Activated CD8-positive, alpha-beta memory T cell treated with anti-CD3 and anti-CD28 coated beads, Interleukin-2, amount 10 ng/mL, durations not matched to agents 7 days and 5 days (primary cell): ENCODE results near the gene IL2RG. TPM values are rescaled to one million over a fixed set of nuclear protein-coding genes. Genes with fewer than 3 reads are reported as not detected.

Experiments
- ATAC-seq: fragments of 150-1000 bp; cut with Tn5 transposase; one replicate; pipeline ENCODE4 v1.10.0; 2021; ENCODE audit warnings: moderate library complexity
- CTCF ChIA-PET: fragments of 350-600 bp; sonication (Branson Sonifier 250); formaldehyde crosslinking; loops from one replicate; lab custom pipeline; 2021; ENCODE audit warnings: antibody characterized with exemption; lab: Charles Lee
- DNase-seq: peaks from one replicate; pipeline ENCODE4 v3.0.0-alpha.2; 2020
- H3K27ac Mint-ChIP-seq: one replicate; pipeline ENCODE4 v1.8.0; 2021; ENCODE audit warnings: mild to moderate bottlenecking, mixed read lengths
- H3K27me3 Mint-ChIP-seq: one replicate; pipeline ENCODE4 v1.8.0; 2021; ENCODE audit warnings: mixed read lengths
- H3K36me3 Mint-ChIP-seq: one replicate; pipeline ENCODE4 v1.8.0; 2021; ENCODE audit warnings: mild to moderate bottlenecking, mixed read lengths
- H3K4me1 Mint-ChIP-seq: one replicate; pipeline ENCODE4 v1.8.0; 2021; ENCODE audit warnings: mixed read lengths
- H3K4me3 Mint-ChIP-seq: one replicate; pipeline ENCODE4 v1.8.0; 2021; ENCODE audit warnings: mild to moderate bottlenecking, moderate library complexity, mixed read lengths
- H3K9me3 Mint-ChIP-seq: one replicate; pipeline ENCODE4 v1.8.0; 2022; ENCODE audit warnings: low read depth, mixed read lengths
- total RNA-seq, 2 experiments: library from RNA; stranded (reverse); gene quantifications; one replicate each; pipeline ENCODE4 v1.2.3, GENCODE V29; 2021

IL2RG gene
- total RNA-seq, 2 experiments from 2014 or later = 370 to 512 TPM

DNA sequence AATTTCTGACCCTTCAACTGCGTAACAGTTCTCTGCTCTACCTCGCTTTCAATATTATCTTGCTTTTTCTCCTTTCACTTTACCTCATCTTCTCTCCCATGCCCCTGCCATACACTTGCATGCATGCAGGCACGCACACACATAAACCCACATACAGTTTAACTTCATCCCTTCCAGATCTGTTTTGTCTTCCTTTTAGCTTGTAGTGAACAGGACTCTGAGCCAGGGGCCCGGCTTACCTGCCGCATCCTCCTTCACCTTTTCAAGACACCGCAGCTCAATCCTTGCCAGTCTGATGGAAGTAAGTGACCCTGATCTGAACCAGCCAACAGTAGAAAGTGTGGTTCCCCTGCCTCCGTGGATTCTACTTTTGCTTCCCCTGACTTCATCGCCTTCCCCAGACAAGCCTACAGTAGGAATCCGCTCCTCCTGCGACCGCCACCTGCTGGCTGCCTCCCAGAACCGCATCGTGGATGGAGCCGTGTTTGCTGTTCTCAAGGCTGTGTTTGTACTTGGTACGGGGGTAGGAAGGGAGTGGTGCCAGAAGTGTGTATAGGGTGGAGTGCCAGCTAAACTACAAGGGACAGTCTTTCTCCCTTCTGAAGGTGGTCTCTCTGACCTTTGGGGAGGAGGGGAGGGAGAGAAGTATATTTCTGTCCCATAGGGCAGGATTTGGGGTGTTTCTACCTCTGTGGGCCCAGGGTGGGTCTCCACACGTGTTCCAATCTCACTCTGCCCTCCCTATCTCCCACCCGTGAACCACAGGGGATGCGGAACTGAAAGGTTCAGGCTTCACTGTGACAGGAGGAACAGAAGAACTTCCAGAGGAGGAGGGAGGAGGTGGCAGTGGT, 17.8 kb upstream of the IL2RG start:
- DNase-seq (peak; percentile 80), ATAC-seq (peak; percentile 95)
- Mint-ChIP-seq H3K4me3 (no peak overlapping the region), H3K36me3 (peaks cover 47% of the 10 kb centered on the region), H3K9me3 (no peaks in the 10 kb centered on the region), H3K27ac (peak overlapping the region; percentile 84), H3K27me3 (no peaks in the 10 kb centered on the region), H3K4me1 (peaks cover 21% of the 10 kb centered on the region)
- CTCF ChIA-PET = interaction anchor here (0.6 to 5.7 kb wide), 12 partner anchors 11 to 159 kb away, joined by 3 to 65 read pairs (median 3); partner anchors contain the start of genes FOXO4 and MED12

DNA sequence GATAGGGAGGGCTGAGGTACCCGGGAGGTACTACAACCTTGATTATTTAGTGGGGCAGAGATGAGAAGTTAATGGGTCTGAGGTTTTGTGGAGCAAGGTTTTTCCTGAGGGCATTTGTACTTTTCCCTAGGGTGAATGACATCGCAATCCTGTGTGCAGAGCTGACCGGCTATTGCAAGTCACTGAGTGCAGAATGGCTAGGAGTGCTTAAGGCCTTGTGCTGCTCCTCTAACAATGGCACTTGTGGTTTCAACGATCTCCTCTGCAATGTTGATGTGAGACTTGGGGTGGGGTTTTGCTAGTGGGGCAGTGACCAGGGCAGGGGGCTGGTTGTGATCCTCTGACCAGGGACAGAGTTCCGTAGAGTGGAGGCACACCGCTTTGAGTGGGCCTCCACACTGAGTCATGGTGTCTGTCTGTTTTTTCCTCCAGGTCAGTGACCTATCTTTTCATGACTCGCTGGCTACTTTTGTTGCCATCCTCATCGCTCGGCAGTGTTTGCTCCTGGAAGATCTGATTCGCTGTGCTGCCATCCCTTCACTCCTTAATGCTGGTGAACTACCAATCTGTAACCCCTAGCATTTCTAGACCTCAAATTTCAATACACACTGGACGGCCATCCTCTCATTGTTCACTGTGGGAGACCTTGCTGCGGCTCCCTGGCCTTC, 16.9 kb upstream of the IL2RG start:
- CTCF ChIA-PET = interaction anchor here (0.6 to 5.7 kb wide), 10 partner anchors 10 to 159 kb away, joined by 3 to 65 read pairs (median 3); partner anchors contain the start of gene MED12
- H3K36me3 Mint-ChIP-seq = peaks cover 50% of the 10 kb centered on the region
- ATAC-seq (no peak), DNase-seq (no peak)
- H3K27ac Mint-ChIP-seq = peak overlapping the region; percentile 84
- no peak overlapping the region for H3K4me3 Mint-ChIP-seq
- H3K9me3 Mint-ChIP-seq = no peaks in the 10 kb centered on the region
- H3K4me1 Mint-ChIP-seq = peaks cover 21% of the 10 kb centered on the region
- no peaks in the 10 kb centered on the region for H3K27me3 Mint-ChIP-seq

DNA sequence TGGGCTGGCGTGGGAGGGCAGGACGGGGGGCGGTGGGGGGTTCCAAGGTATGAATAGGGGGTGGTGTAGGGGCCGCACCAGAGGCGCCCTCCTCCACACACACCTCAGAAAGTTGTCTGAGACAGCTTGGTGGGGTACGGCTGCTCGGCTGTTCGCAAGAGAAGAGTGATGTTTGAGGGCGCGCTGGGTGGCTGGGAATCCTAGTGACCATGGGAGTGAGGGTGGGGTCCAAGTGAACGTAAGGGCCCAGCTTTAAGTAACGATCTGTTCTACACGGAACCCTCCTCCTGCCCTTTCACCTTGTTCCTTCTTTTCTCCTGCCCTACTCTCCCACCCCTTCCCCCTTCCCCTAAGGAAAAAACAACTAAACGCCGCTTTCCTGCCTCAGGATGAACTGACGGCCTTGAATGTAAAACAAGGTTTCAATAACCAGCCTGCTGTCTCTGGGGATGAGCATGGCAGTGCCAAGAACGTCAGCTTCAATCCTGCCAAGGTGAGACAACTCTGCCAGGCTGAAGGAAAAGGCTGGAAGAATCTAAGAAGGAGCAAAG, 7.7 kb upstream of the IL2RG start:
- CTCF ChIA-PET = interaction anchor here (1.1 to 1.4 kb wide), 4 partner anchors 10 to 149 kb away, joined by 3 to 5 read pairs (median 3); no protein-coding TSS in a partner anchor
- H3K9me3 Mint-ChIP-seq = no peaks in the 10 kb centered on the region
- H3K27ac Mint-ChIP-seq = peak overlapping the region; percentile 68
- DNase-seq = no peak
- H3K4me1 Mint-ChIP-seq = peaks cover 25% of the 10 kb centered on the region
- peak; percentile 14 for ATAC-seq
- no peaks in the 10 kb centered on the region for H3K27me3 Mint-ChIP-seq
- H3K36me3 Mint-ChIP-seq = peaks cover 24% of the 10 kb centered on the region
- H3K4me3 Mint-ChIP-seq = peak overlapping the region; percentile 76

- no peaks in the 10 kb centered on the region for H3K9me3 Mint-ChIP-seq
- CTCF ChIA-PET = interaction anchor here (1.1 to 2.0 kb wide), 6 partner anchors 10 to 148 kb away, joined by 3 to 5 read pairs (median 4); no protein-coding TSS in a partner anchor
- H3K4me3 Mint-ChIP-seq = peak within 1 kb of the TSS; percentile 76
- H3K36me3 Mint-ChIP-seq = peaks cover 21% of the 10 kb centered on the region
- H3K27me3 Mint-ChIP-seq = no peaks in the 10 kb centered on the region
- H3K4me1 Mint-ChIP-seq = peaks cover 30% of the 10 kb centered on the region
- peak within 1 kb of the TSS; percentile 85 for H3K27ac Mint-ChIP-seq
- DNase-seq (peak; percentile 89), ATAC-seq (peak; percentile 97)
These were observed 6.9 kb upstream of the IL2RG start, which contains the start of gene MED12 for GRCh38 chrX:71118032-71118984. MED12 (plus strand) TSS chrX:71118596; CDS start chrX:71118755, 159 bp downstream.

DNA sequence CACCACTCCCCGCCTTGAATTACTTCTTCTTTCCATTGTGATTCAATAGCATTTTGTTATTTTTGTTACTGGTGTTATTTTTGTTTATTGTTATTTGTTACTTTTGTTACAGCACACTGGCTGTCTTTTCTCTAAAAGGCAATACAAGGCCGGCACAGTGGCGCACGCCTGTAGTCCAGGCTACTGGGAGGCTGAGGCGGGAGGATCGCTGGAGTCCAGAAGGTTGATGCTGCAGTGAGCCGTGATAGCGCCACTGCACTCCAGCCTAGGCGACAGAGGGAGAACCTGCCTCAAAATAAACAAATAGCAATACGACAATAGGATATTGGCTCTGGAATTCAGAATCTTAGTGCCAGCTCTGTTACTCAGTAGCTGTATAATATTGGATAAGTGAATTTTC, 6.0 kb upstream of the IL2RG start:
- Mint-ChIP-seq H3K4me1 (peaks cover 37% of the 10 kb centered on the region), H3K27ac (no peak overlapping the region), H3K4me3 (no peak overlapping the region), H3K9me3 (no peaks in the 10 kb centered on the region), H3K36me3 (peaks cover 13% of the 10 kb centered on the region), H3K27me3 (no peaks in the 10 kb centered on the region)
- CTCF ChIA-PET = interaction anchor here (1.3 to 2.0 kb wide), 2 partner anchors 9 to 20 kb away, joined by 3 to 5 read pairs; no protein-coding TSS in a partner anchor
- ATAC-seq = no peak
- no peak for DNase-seq

- peak; percentile 48 for DNase-seq
- CTCF ChIA-PET = interaction anchor here (0.7 to 1.7 kb wide), 4 partner anchors 10 to 17 kb away, joined by 3 to 10 read pairs (median 4); no protein-coding TSS in a partner anchor
- no peaks in the 10 kb centered on the region for H3K9me3 Mint-ChIP-seq
- peak; percentile 24 for ATAC-seq
- peaks cover 30% of the 10 kb centered on the region for H3K4me1 Mint-ChIP-seq
- peak overlapping the region; percentile 99 for H3K4me3 Mint-ChIP-seq
- H3K27me3 Mint-ChIP-seq = no peaks in the 10 kb centered on the region
- H3K36me3 Mint-ChIP-seq = peaks cover 45% of the 10 kb centered on the region
- peak overlapping the region; percentile 99 for H3K27ac Mint-ChIP-seq
These were observed 599 bp upstream of the IL2RG start for GRCh38 chrX:71111921-71112431.

- H3K9me3 Mint-ChIP-seq = no peaks in the 10 kb centered on the region
- CTCF ChIA-PET = interaction anchor here (1.0 kb wide), 1 partner anchor 20 kb away, joined by 5 read pairs; no protein-coding TSS in a partner anchor
- H3K4me1 Mint-ChIP-seq = peaks cover 54% of the 10 kb centered on the region
- H3K27ac Mint-ChIP-seq = peak overlapping the region; percentile 99
- no peaks in the 10 kb centered on the region for H3K27me3 Mint-ChIP-seq
- ATAC-seq (no peak), DNase-seq (peak; percentile 44)
- peaks cover 57% of the 10 kb centered on the region for H3K36me3 Mint-ChIP-seq
- H3K4me3 Mint-ChIP-seq = peak overlapping the region; percentile 99
These were observed 2.3 kb downstream of the IL2RG start for GRCh38 chrX:71109051-71109450.

- peaks cover 57% of the 10 kb centered on the region for H3K36me3 Mint-ChIP-seq
- H3K4me1 Mint-ChIP-seq = peaks cover 60% of the 10 kb centered on the region
- H3K27me3 Mint-ChIP-seq = no peaks in the 10 kb centered on the region
These were observed 3.5 kb downstream of the IL2RG start for GRCh38 chrX:71107762-71108360.

GRCh38 chrX:71107245-71107644, 4.1 kb downstream of the IL2RG start:
- no peak for ATAC-seq
- Mint-ChIP-seq H3K27me3 (no peaks in the 10 kb centered on the region), H3K9me3 (no peaks in the 10 kb centered on the region), H3K4me1 (peaks cover 60% of the 10 kb centered on the region), H3K36me3 (peaks cover 57% of the 10 kb centered on the region), H3K4me3 (peak overlapping the region; percentile 99), H3K27ac (peak overlapping the region; percentile 99)
- CTCF ChIA-PET = interaction anchor here (0.6 kb wide), 1 partner anchor 22 kb away, joined by 3 read pairs; no protein-coding TSS in a partner anchor
- no peak for DNase-seq

More at GRCh38 chrX:71107762-71108360, 3.5 kb downstream of the IL2RG start:
- peak; percentile 31 for ATAC-seq
- Mint-ChIP-seq H3K9me3 (no peaks in the 10 kb centered on the region), H3K4me3 (peak overlapping the region; percentile 99), H3K27ac (peak overlapping the region; percentile 99)
- peak; percentile 79 for DNase-seq
- CTCF ChIA-PET = interaction anchor here (0.6 to 1.0 kb wide), 2 partner anchors 9 to 21 kb away, joined by 3 to 5 read pairs; no protein-coding TSS in a partner anchor

- DNase-seq = peak; percentile 61
- CTCF ChIA-PET = interaction anchor here (1.0 kb wide), 1 partner anchor 9 kb away, joined by 3 read pairs; no protein-coding TSS in a partner anchor
- Mint-ChIP-seq H3K9me3 (no peaks in the 10 kb centered on the region), H3K4me3 (peak within 1 kb of the TSS; percentile 99), H3K4me1 (peaks cover 59% of the 10 kb centered on the region), H3K27me3 (no peaks in the 10 kb centered on the region), H3K36me3 (peaks cover 56% of the 10 kb centered on the region), H3K27ac (peak within 1 kb of the TSS; percentile 99)
- peak; percentile 35 for ATAC-seq
These were observed 5.0 kb downstream of the IL2RG start, which contains the start of gene CXorf65 for GRCh38 chrX:71106427-71106826. CXorf65 (minus strand) TSS chrX:71106740; CDS start chrX:71106556, 184 bp downstream.

- Mint-ChIP-seq H3K4me1 (peaks cover 61% of the 10 kb centered on the region), H3K27me3 (no peaks in the 10 kb centered on the region), H3K36me3 (peaks cover 48% of the 10 kb centered on the region), H3K4me3 (peak overlapping the region; percentile 99), H3K27ac (peak overlapping the region; percentile 99), H3K9me3 (no peaks in the 10 kb centered on the region)
- DNase-seq (no peak), ATAC-seq (peak; percentile 8)
- CTCF ChIA-PET = interaction anchor here (1.0 kb wide), 1 partner anchor 8 kb away, joined by 3 read pairs; no protein-coding TSS in a partner anchor
These were observed 5.7 kb downstream of the IL2RG start for GRCh38 chrX:71105628-71106027.
